Mucosa of gallbladder (tissue), 1 donor: ENCODE results near the gene SLC25A18. TPM values are rescaled to one million over a fixed set of nuclear protein-coding genes. Genes with fewer than 3 reads are reported as not detected.
A peak's percentile ranks its signal among the peaks of the same experiment; 100 is the strongest.
"Not testable (repeated sequence)": the region's sequence is repeated elsewhere in the genome, so short reads cannot be mapped to it uniquely, and the experiment has no call there.

ENCODE experiments used
- DNase-seq: peaks from one replicate; pipeline ENCODE4 v3.0.0-alpha.2; 2020; ENCODE audit warnings: low spot score
- total RNA-seq: library from RNA; stranded (reverse); gene quantifications from one replicate; pipeline ENCODE4 v1.2.1, GENCODE V29; 2021
- donor health status: DM: no; HTN: no; CAD: no.

SLC25A18 gene
- total RNA-seq, 1 donor from 2014 or later: 0.92 TPM

- no peak for DNase-seq
These were observed 44.7 kb downstream of the SLC25A18 start for GRCh38 chr22:17607891-17608521.

- no peak for DNase-seq
These were observed 48.8 kb downstream of the SLC25A18 start for GRCh38 chr22:17612057-17612456.

- no peak for DNase-seq
These were observed 50.0 kb downstream of the SLC25A18 start for GRCh38 chr22:17613280-17613679.

- DNase-seq: no peak
These were observed 64.7 kb downstream of the SLC25A18 start for GRCh38 chr22:17627961-17628405.

GRCh38 chr22:17628406-17629172, 65.3 kb downstream of the SLC25A18 start, which contains the start of gene ATP6V1E1:
Gene ATP6V1E1 (minus strand): TSS chr22:17628749. CDS start chr22:17628635, 114 bp downstream.
- DNase-seq: peak; percentile 98

- no peak for DNase-seq
These were observed 65.8 kb downstream of the SLC25A18 start for GRCh38 chr22:17629173-17629489.

GRCh38 chr22:17629641-17630040, 66.3 kb downstream of the SLC25A18 start:
- DNase-seq: no peak

- DNase-seq: no peak
These were observed 67.8 kb downstream of the SLC25A18 start for GRCh38 chr22:17631076-17631565.

GRCh38 chr22:17633217-17633997, 70.1 kb downstream of the SLC25A18 start:
- no peak for DNase-seq

GRCh38 chr22:17633998-17634323, 70.7 kb downstream of the SLC25A18 start:
- no peak for DNase-seq

- DNase-seq: no peak
These were observed 71.4 kb downstream of the SLC25A18 start for GRCh38 chr22:17634696-17635095.

GRCh38 chr22:17636850-17637249, 73.6 kb downstream of the SLC25A18 start:
- DNase-seq: not testable (repeated sequence)

GRCh38 chr22:17637490-17638181, 74.3 kb downstream of the SLC25A18 start:
- no peak for DNase-seq

- DNase-seq: no peak
These were observed 74.8 kb downstream of the SLC25A18 start for GRCh38 chr22:17638182-17638431.

- peak; percentile 92 for DNase-seq
These were observed 75.3 kb downstream of the SLC25A18 start, which contains the start of gene BCL2L13 for GRCh38 chr22:17638432-17639246. Gene BCL2L13 (plus strand): TSS chr22:17638757. CDS start chr22:17655712, 16,955 bp downstream.

GRCh38 chr22:17639247-17639741, 76.0 kb downstream of the SLC25A18 start:
- no peak for DNase-seq

Other genes with a start within 250 kb of the SLC25A18 start
- 0.89 TPM for gene CECR2, start 194.0 kb upstream of the SLC25A18 start, total RNA-seq
- 114 TPM for gene ATP6V1E1, start 65.3 kb downstream of the SLC25A18 start, total RNA-seq
- gene BCL2L13, start 75.3 kb downstream of the SLC25A18 start, total RNA-seq: 53.9 TPM
- gene BID, start 211.0 kb downstream of the SLC25A18 start, total RNA-seq: 27.1 TPM